ENCODE data around the gene FTCD. TPM values are rescaled to one million over a fixed set of nuclear protein-coding genes. Genes with fewer than 3 reads are reported as not detected.

The FTCD gene
- polyA plus RNA-seq, 3 donors: not detected

DNA sequence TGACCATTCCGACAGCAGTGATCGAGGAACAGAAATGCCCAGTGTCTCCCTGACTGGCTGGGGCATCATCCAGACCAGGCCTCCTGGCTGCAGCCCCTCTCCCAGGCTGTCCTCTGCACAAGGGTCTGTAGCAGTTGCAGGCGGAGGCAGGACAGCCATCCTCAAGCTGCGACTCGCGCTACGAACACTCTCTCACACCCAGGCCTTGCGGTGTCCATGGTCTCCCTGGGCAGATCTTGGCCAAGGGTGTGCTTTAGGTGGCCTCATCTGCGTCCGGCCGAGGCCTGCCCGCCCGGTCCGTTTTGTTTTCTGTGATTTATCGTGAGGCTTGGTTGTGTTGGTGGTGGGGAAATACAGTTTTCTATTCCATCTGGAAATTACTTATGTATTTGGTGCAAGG is 15.7 kb downstream of the FTCD start:
- no peak overlapping the region for H3K4me3 ChIP-seq (replicated peaks in 1 of 3; ENCODE audit: low read depth in 2 of 3, low read length in 3 of 3)
- H3K4me1 ChIP-seq (ENCODE audit: control insufficient read depth in 1 of 2, insufficient read depth in 2 of 2, low read length in 2 of 2): peaks cover 3 to 4% of the 10 kb centered on the region in 2 donors
- Mint-ChIP-seq H3K27me3 (ENCODE audit: low read depth in 3 of 3) (peaks cover 0 to 9% (median 5%) of the 10 kb centered on the region in 3 donors), H3K9me3 (peaks cover 0 to 8% (median 4%) of the 10 kb centered on the region in 7 donors), H3K4me1 (peaks cover 7% of the 10 kb centered on the region), H3K27ac (peak overlapping the region in 1 of 7 donors; percentile 33), H3K36me3 (no peaks in the 10 kb centered on the region), H3K4me3 (no peak overlapping the region)
- no peak overlapping the region for H3K27ac ChIP-seq (ENCODE audit: low read depth in 1 of 2, low read length in 2 of 2)
- no peaks in the 10 kb centered on the region for H3K79me2 ChIP-seq (ENCODE audit: insufficient read depth, low read length)
- no peak overlapping the region for H3K4me2 ChIP-seq (replicated peaks; ENCODE audit: extremely low read depth, low read length, poor library complexity, severe bottlenecking)
- intact Hi-C loops (cut with micrococcal nuclease): no loop called here
- DNase-seq: no peak
- no peaks in the 10 kb centered on the region for H3K27me3 ChIP-seq (ENCODE audit: control insufficient read depth in 2 of 2, insufficient read depth in 2 of 2, low read length in 2 of 2)
- H4K20me1 ChIP-seq (ENCODE audit: insufficient read depth, low read length): no peaks in the 10 kb centered on the region
- H3K9me3 ChIP-seq (replicated peaks in 1 of 2; ENCODE audit: control insufficient read depth in 1 of 2, insufficient read depth in 1 of 2, low read length in 2 of 2): peaks cover 0 to 8% of the 10 kb centered on the region in 2 donors
- TF ChIP-seq, protein P1, sequence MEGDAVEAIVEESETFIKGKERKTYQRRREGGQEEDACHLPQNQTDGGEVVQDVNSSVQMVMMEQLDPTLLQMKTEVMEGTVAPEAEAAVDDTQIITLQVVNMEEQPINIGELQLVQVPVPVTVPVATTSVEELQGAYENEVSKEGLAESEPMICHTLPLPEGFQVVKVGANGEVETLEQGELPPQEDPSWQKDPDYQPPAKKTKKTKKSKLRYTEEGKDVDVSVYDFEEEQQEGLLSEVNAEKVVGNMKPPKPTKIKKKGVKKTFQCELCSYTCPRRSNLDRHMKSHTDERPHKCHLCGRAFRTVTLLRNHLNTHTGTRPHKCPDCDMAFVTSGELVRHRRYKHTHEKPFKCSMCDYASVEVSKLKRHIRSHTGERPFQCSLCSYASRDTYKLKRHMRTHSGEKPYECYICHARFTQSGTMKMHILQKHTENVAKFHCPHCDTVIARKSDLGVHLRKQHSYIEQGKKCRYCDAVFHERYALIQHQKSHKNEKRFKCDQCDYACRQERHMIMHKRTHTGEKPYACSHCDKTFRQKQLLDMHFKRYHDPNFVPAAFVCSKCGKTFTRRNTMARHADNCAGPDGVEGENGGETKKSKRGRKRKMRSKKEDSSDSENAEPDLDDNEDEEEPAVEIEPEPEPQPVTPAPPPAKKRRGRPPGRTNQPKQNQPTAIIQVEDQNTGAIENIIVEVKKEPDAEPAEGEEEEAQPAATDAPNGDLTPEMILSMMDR (IDR thresholded peaks at IDR 0.05): no peak
- WGBS (ENCODE audit: insufficient coverage): 98% methylated on average over 8 of the region's 15 CpGs
- H2AFZ ChIP-seq (ENCODE audit: insufficient read depth, low read depth, low read length, poor library complexity, severe bottlenecking): no peak overlapping the region
- H3K9ac ChIP-seq (ENCODE audit: insufficient read depth, low read length, poor library complexity, severe bottlenecking): no peak overlapping the region
- H3K36me3 ChIP-seq (replicated peaks in 1 of 2; ENCODE audit: control insufficient read depth in 1 of 2, insufficient read depth in 2 of 2, low read length in 2 of 2): no peaks in the 10 kb centered on the region

DNA sequence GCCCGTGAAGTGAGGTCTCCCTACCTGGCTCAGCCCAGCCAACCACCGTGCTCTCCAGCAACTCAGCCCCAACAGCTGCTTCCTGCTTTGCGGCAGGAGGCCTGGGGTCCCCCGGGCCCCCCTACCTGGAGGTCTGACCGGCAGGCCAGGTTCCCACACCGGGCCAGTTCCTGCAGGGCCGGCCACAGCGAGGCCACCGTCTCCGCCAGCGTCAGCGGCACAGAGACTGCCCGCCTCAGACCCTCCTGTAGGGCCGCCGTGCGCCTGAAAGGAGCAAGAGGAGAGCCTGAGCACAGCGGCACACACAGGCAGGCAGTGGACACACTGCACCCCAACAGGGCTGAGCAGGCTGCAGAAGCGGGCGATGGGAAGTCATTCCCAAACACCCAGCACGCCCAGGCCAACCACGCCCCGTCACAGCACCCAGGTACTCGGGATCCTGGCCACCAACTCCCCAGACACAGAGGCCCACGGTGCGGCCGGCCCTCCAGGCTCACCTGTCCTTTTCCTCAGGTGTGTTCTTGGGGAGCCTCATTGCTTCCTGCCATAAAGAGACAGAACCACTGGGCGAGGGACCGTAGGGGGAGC is 16.9 kb downstream of the FTCD start:
- Histone ChIP-seq H3K4me3 (replicated peaks in 1 of 3; ENCODE audit: low read depth in 2 of 3, low read length in 3 of 3) (no peak overlapping the region), H2AFZ (ENCODE audit: insufficient read depth, low read depth, low read length, poor library complexity, severe bottlenecking) (no peak overlapping the region), H4K20me1 (ENCODE audit: insufficient read depth, low read length) (no peaks in the 10 kb centered on the region), H3K9me3 (replicated peaks in 1 of 2; ENCODE audit: control insufficient read depth in 1 of 2, insufficient read depth in 1 of 2, low read length in 2 of 2) (peaks cover 0 to 8% of the 10 kb centered on the region in 2 donors), H3K27ac (ENCODE audit: low read depth in 1 of 2, low read length in 2 of 2) (no peak overlapping the region), H3K27me3 (ENCODE audit: control insufficient read depth in 2 of 2, insufficient read depth in 2 of 2, low read length in 2 of 2) (no peaks in the 10 kb centered on the region), H3K79me2 (ENCODE audit: insufficient read depth, low read length) (no peaks in the 10 kb centered on the region), H3K4me2 (replicated peaks; ENCODE audit: extremely low read depth, low read length, poor library complexity, severe bottlenecking) (no peak overlapping the region), H3K9ac (ENCODE audit: insufficient read depth, low read length, poor library complexity, severe bottlenecking) (no peak overlapping the region), H3K36me3 (replicated peaks in 1 of 2; ENCODE audit: control insufficient read depth in 1 of 2, insufficient read depth in 2 of 2, low read length in 2 of 2) (no peaks in the 10 kb centered on the region), H3K4me1 (ENCODE audit: control insufficient read depth in 1 of 2, insufficient read depth in 2 of 2, low read length in 2 of 2) (no peaks in the 10 kb centered on the region)
- intact Hi-C loops (cut with micrococcal nuclease): no loop called here
- H3K27ac Mint-ChIP-seq: no peak overlapping the region
- H3K4me3 Mint-ChIP-seq: no peak overlapping the region
- 70% methylated on average over 27 of the region's 28 CpGs for WGBS (ENCODE audit: insufficient coverage)
- peaks cover 0 to 7% (median 7%) of the 10 kb centered on the region in 3 donors for H3K27me3 Mint-ChIP-seq (ENCODE audit: low read depth in 3 of 3)
- peaks cover 0 to 8% (median 4%) of the 10 kb centered on the region in 7 donors for H3K9me3 Mint-ChIP-seq
- H3K36me3 Mint-ChIP-seq: no peaks in the 10 kb centered on the region
- TF ChIP-seq, protein P1 (IDR thresholded peaks at IDR 0.05): no peak
- H3K4me1 Mint-ChIP-seq: peaks cover under 1% of the 10 kb centered on the region
- DNase-seq: no peak

All from CD14-positive monocyte (primary cell).